ENCODE data around the gene FOXL2. TPM values are rescaled to one million over a fixed set of nuclear protein-coding genes. Genes with fewer than 3 reads are reported as not detected.
A peak's percentile ranks its signal among the peaks of the same experiment; 100 is the strongest.

The FOXL2 gene
- total RNA-seq, result not detected
- not detected for polyA plus RNA-seq (ENCODE audit: insufficient read length in 6 of 6)
- long read RNA-seq, donor 1, result 0 reads
- long read RNA-seq, donor 2, result 0 reads
- long read RNA-seq, donor 3, result 0 reads
- long read RNA-seq, donor 4, result 0 reads
- long read RNA-seq, donor 5, result 0 reads
- long read RNA-seq, donor 6, result 0 reads
- long read RNA-seq, donor 7, partial matches to known transcripts, result 0 of 1 reads
- long read RNA-seq, donor 7, other reads (novel, unspliced or antisense), result 0 of 1 reads
- long read RNA-seq, donor 8, result 0 reads
- long read RNA-seq, donor 9, result 0 reads
- long read RNA-seq, donor 10, result 0 reads
- long read RNA-seq, donor 11, partial matches to known transcripts, result 0 of 1 reads
- long read RNA-seq, donor 11, other reads (novel, unspliced or antisense), result 0 of 1 reads
- long read RNA-seq, donor 12, result 0 reads

DNA sequence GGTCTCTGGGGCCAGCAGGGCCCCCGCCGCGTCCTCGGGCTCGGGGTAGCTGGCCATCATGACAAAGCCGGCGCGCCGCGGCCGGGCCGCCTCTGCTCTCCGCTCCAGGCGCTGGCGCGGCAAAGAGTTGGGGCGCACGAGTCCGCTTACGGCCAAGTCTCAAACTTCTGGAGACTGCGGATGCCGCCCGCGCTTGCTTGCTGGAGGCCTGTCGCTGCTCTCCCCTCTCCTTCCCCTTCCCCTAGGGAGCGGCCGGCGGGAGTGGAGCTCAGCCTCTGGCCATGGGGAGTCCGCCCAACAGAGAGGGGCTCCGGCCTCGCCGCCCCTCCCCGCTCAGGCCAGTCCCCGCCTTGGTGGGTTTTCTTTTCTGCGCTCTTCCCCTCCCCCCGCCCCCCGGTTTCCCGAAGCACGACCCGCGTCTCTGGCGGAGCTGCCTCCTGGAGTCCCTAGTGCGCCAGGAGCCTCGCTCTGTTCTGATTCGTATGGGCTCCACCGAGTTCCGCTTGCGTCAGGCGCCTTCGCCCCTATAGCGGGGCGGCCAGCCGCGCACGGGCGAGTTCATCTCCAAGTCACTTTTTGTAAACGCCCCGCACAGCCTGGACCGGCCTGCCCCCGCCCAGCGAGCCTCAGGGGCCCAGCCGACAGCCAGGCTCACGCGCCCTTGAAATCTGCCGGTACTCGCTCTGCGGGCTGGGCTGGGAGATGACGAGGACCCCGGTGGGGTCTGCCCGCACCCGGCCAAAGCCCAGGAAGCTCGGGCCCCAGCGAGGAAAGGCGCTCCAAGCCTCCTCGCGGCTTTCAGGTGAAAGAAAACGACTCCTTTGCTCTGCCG lies at the start of gene FOXL2, which contains the start of gene FOXL2NB:
TSS of gene FOXL2 (minus strand) at position 475 of the 832 bp plus-strand sequence. CDS start at position 60, 415 bp downstream.
TSS of gene FOXL2NB (plus strand) at position 555 of the 832 bp plus-strand sequence. CDS start at position 703, 148 bp downstream.
- TF ChIP-seq, protein P1, sequence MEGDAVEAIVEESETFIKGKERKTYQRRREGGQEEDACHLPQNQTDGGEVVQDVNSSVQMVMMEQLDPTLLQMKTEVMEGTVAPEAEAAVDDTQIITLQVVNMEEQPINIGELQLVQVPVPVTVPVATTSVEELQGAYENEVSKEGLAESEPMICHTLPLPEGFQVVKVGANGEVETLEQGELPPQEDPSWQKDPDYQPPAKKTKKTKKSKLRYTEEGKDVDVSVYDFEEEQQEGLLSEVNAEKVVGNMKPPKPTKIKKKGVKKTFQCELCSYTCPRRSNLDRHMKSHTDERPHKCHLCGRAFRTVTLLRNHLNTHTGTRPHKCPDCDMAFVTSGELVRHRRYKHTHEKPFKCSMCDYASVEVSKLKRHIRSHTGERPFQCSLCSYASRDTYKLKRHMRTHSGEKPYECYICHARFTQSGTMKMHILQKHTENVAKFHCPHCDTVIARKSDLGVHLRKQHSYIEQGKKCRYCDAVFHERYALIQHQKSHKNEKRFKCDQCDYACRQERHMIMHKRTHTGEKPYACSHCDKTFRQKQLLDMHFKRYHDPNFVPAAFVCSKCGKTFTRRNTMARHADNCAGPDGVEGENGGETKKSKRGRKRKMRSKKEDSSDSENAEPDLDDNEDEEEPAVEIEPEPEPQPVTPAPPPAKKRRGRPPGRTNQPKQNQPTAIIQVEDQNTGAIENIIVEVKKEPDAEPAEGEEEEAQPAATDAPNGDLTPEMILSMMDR (IDR thresholded peaks at IDR 0.05), result no peak
- Histone ChIP-seq H3K27me3 (peaks cover 96 to 100% of the 10 kb centered on the region in 2 donors), H3K36me3 (no peaks in the 10 kb centered on the region), H3K4me1 (peaks cover 34 to 48% of the 10 kb centered on the region in 2 donors), H3K27ac (no peak within 1 kb of the TSS), H3K4me3 (peak within 1 kb of the TSS; percentile 22 to 28), H3K9me3 (no peaks in the 10 kb centered on the region)
- ATAC-seq (peak; percentile 29), DNase-seq (peak in 2 of 4 donors; percentile 65 to 81)
- intact Hi-C loops (cut with DNase I), result no loop called here

DNA sequence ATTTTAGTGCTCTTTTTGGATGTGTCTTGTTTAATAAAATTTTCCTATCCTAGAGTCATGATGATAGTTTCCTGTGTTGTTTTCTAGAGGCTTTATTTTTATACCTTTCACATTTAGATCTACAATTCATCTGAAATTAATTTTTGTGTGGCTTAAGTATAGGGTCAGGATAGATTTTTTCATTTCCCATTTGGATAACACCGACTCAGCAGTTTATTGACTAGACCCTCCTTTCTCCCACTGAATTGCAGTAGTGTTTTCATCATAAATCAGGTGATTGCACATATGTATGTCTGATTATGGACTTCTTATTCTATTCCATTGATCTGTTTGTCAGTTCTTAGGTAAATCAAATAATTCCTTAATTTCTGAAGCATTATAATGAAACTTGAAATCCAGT lies 48.8 kb upstream of the FOXL2 start:
- DNase-seq (no peak), ATAC-seq (no peak)
- H3K27me3 ChIP-seq, result no peaks in the 10 kb centered on the region
- no peaks in the 10 kb centered on the region for H3K9me3 ChIP-seq
- no peaks in the 10 kb centered on the region for H3K36me3 ChIP-seq
- no peak overlapping the region for H3K4me3 ChIP-seq
- TF ChIP-seq, protein P1 (IDR thresholded peaks at IDR 0.05), result no peak
- H3K4me1 ChIP-seq, result no peaks in the 10 kb centered on the region
- intact Hi-C loops (cut with DNase I), result no loop called here
- no peak overlapping the region for H3K27ac ChIP-seq

DNA sequence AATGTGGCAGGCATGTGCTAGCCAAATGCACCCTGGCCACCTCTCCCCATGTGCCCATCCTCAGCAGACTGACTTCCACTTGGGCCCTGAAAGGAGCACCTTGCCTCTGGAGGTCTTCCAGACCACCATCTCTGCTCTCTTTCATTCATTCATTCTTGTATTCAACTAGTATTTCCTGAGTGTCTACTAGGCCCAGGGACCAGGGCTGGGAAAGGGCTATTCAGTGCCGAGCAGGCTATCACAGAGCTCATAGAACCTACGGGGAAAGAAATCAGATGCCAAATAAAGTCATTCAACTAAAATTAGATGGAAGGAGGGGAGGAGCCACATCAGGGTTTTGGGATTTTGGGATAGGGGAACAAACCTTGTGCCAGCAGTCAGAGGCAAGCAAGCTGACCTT lies 40.2 kb upstream of the FOXL2 start:
- Histone ChIP-seq H3K4me1 (no peaks in the 10 kb centered on the region), H3K9me3 (no peaks in the 10 kb centered on the region), H3K27ac (no peak overlapping the region), H3K27me3 (no peaks in the 10 kb centered on the region), H3K4me3 (no peak overlapping the region), H3K36me3 (no peaks in the 10 kb centered on the region)
- intact Hi-C loops (cut with DNase I), result no loop called here
- TF ChIP-seq, protein P1 (IDR thresholded peaks at IDR 0.05), result no peak
- DNase-seq (no peak), ATAC-seq (no peak)

DNA sequence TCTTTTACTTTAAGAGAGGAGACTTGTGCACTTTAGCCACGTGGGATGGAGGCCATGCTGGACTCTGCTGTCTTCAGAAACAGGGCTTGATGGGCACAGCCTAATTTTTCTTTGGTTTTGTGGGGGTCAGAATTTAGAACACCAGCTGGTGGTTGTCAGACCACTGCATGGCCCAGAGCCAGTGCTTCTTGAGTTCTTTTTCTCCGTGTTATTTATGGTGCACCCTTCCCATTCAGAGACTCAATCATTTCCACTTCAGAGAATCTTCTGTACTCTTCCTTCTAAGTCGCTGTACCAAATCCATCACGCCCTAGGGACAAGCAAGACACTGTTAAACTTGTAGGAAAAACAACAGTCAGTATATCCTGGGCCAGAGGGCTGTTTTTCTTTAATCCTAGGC lies 39.0 kb upstream of the FOXL2 start:
- DNase-seq (no peak), ATAC-seq (no peak)
- no peaks in the 10 kb centered on the region for H3K36me3 ChIP-seq
- TF ChIP-seq, protein P1 (IDR thresholded peaks at IDR 0.05), result no peak
- H3K27ac ChIP-seq, result no peak overlapping the region
- no peaks in the 10 kb centered on the region for H3K9me3 ChIP-seq
- intact Hi-C loops (cut with DNase I), result no loop called here
- no peaks in the 10 kb centered on the region for H3K27me3 ChIP-seq
- no peaks in the 10 kb centered on the region for H3K4me1 ChIP-seq
- no peak overlapping the region for H3K4me3 ChIP-seq

DNA sequence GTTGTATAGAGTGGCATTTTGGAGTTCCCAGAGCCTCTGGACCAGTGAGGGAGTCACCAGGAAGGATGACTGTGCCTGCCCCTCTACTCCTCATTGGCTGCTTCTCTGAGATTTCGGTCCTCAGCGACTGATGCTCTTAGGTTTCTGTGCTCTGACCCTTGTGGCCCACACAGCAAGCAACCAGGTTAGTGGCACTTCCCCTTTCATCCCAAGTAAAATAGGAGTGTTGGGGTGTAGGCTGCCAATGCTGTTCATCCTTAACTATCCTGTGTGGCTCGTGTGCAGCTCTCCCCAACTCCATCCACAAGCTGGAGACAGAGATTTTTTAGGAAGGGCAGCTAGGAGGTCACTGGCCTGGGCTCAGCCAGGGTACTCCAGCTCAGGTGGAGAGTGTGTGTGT lies 37.9 kb upstream of the FOXL2 start:
- Histone ChIP-seq H3K4me3 (no peak overlapping the region), H3K36me3 (no peaks in the 10 kb centered on the region), H3K27me3 (no peaks in the 10 kb centered on the region), H3K4me1 (no peaks in the 10 kb centered on the region), H3K9me3 (no peaks in the 10 kb centered on the region), H3K27ac (no peak overlapping the region)
- intact Hi-C loops (cut with DNase I), result no loop called here
- TF ChIP-seq, protein P1 (IDR thresholded peaks at IDR 0.05), result no peak
- ATAC-seq (no peak), DNase-seq (no peak)
